ENCODE measurements around the gene RHBDF1. TPM values are rescaled to one million over a fixed set of nuclear protein-coding genes. Genes with fewer than 3 reads are reported as not detected.

The RHBDF1 gene
- total and polyA plus RNA-seq, 9 of the 15 experiments (the other 6 are each of a cell fraction or from before 2014, with no cell fraction given), result 1.0 to 8.2 (median 4.2) TPM

DNA sequence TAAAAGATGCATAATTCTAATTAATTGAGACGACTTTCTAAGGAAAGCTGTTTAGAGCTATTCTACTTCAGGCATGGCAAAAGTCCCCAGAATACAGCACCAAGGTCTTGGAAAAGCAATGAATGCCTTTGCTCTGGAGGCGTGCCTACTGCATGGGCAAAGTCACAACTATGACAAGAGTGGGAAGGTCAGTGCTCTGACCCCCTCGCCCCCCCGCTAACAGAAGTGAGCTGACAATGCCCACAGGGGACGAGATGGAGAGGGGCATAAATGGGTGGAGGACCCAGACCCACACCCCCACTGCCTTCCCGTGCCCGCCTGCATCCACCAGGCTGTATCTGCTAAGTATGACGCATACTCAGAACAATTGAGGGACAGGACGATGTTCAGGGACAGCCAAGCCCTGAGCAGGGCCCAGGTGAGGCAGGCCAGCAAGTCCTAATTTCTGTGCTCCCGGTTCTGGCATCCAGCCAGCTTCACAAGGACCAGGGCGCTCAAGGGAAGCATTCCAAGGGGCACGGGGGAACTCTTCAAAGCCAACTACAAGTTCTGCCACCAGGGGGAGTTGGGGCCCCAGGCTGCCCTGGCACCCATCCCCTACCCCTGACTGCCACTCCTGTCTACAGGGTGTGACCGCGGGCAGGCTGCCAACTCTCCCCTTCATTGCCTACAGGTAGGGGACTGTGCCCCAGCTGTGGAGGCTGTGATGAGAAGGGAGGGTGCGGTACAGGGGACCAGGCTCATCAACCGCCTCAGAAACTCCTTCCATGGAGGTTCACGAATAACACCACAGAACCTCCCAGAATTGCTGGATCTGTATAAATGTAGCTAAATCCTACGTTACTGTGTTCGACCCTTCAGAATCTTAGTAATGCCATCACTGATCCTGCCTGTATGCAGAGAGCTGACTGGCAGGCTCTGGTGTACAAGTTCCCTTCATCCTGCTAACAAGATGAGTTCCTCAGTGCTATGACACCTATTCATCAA lies 45.2 kb upstream of the RHBDF1 start (continued):
- TF ChIP-seq ZBTB40 (IDR thresholded peaks at IDR 0.05) (no peak), ZBTB40 (CRISPR knock-in tag; IDR thresholded peaks at IDR 0.05) (no peak), CCNT2 (IDR thresholded peaks at IDR 0.05; ENCODE audit: borderline replicate concordance, extremely low read depth, insufficient read length, low read depth, low read length) (no peak), ZBTB9 (CRISPR knock-in tag; IDR thresholded peaks at IDR 0.05) (no peak), KAT7 (CRISPR knock-in tag; IDR thresholded peaks at IDR 0.05; ENCODE audit: borderline replicate concordance) (no peak), SIN3B (IDR thresholded peaks at IDR 0.05; ENCODE audit: low read depth) (0 out of 2 replicates have a peak, but pooled peaks have one; percentile 23), TCF7 (IDR thresholded peaks at IDR 0.05; ENCODE audit: borderline replicate concordance) (no peak), JUND (IDR thresholded peaks at IDR 0.05; ENCODE audit: borderline replicate concordance, low read depth, low read length) (no peak), JUND (tag; IDR thresholded peaks at IDR 0.05; ENCODE audit: borderline replicate concordance, low read depth, low read length) (peak; percentile 38; the same call in 1 of the 3 replicates)
- TF ChIP-seq, protein P1, sequence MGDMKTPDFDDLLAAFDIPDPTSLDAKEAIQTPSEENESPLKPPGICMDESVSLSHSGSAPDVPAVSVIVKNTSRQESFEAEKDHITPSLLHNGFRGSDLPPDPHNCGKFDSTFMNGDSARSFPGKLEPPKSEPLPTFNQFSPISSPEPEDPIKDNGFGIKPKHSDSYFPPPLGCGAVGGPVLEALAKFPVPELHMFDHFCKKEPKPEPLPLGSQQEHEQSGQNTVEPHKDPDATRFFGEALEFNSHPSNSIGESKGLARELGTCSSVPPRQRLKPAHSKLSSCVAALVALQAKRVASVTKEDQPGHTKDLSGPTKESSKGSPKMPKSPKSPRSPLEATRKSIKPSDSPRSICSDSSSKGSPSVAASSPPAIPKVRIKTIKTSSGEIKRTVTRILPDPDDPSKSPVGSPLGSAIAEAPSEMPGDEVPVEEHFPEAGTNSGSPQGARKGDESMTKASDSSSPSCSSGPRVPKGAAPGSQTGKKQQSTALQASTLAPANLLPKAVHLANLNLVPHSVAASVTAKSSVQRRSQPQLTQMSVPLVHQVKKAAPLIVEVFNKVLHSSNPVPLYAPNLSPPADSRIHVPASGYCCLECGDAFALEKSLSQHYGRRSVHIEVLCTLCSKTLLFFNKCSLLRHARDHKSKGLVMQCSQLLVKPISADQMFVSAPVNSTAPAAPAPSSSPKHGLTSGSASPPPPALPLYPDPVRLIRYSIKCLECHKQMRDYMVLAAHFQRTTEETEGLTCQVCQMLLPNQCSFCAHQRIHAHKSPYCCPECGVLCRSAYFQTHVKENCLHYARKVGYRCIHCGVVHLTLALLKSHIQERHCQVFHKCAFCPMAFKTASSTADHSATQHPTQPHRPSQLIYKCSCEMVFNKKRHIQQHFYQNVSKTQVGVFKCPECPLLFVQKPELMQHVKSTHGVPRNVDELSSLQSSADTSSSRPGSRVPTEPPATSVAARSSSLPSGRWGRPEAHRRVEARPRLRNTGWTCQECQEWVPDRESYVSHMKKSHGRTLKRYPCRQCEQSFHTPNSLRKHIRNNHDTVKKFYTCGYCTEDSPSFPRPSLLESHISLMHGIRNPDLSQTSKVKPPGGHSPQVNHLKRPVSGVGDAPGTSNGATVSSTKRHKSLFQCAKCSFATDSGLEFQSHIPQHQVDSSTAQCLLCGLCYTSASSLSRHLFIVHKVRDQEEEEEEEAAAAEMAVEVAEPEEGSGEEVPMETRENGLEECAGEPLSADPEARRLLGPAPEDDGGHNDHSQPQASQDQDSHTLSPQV (IDR thresholded peaks at IDR 0.05), result peak; percentile 84
